ENCODE results near the gene EML6.
A peak's percentile ranks its signal among the peaks of the same experiment; 100 is the strongest.

EML6 gene

DNA sequence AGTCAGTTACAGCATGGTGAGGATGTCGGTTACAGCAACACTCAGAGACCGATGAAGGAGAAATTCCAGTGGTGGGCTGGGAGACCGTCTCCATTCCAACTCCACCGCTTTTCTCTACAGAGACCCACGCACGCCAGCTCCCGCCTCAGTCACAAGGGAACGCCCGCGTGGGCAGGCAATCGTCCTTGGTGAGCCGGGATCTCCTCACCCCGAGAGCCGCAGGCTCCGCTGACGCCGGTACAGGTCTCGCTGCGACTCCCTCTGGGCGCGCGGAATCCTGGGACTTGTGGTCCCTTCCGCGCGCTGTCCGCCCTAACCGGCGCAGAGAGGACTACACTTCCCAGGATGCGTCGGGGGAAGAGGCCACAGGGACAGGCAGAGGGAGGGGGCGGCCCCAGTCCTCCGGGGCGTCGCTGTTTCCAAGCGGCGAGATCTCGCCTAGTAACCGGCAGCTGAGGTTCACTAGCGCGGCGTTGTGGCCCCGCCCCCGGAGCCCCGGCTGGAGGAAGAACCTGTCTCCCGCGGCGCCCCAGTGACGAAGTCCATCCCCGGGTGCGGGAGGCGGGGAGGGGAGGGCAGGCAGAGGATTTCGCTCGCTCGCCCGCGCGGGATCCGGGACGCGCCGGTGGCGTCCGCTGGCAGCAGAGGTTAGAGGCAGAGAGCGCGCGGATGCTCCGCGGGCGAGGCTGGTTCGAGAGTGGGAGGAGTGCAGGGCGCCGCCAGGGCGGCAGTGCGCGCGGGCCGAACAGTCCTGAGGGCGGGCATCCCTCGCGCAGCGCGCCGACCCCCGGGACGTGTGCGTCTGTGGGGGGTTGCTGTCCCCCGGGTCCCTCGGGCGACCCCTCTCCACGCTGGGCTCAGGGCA lies at the start of gene EML6:
TSS of gene EML6 (plus strand) at position 532 of the 865 bp plus-strand sequence. CDS start 1,400 bp downstream, outside the sequence.
- H3K36me3 ChIP-seq (ENCODE audit: control insufficient read depth, low read depth, low read length), result no peaks in the 10 kb centered on the region
- no peaks in the 10 kb centered on the region for H3K4me1 ChIP-seq (ENCODE audit: control insufficient read depth, low read depth, low read length)
- H3K4me3 ChIP-seq (ENCODE audit: low read length), result peak within 1 kb of the TSS; percentile 95
- H3K9ac ChIP-seq (ENCODE audit: low read length), result peak within 1 kb of the TSS; percentile 75
- H3K27me3 ChIP-seq (ENCODE audit: control insufficient read depth, insufficient read depth, low read length), result peaks cover 55% of the 10 kb centered on the region
- no peak within 1 kb of the TSS for H3K27ac ChIP-seq (ENCODE audit: low read length)
- H3K9me3 ChIP-seq (ENCODE audit: control insufficient read depth, low read depth, low read length), result no peaks in the 10 kb centered on the region

DNA sequence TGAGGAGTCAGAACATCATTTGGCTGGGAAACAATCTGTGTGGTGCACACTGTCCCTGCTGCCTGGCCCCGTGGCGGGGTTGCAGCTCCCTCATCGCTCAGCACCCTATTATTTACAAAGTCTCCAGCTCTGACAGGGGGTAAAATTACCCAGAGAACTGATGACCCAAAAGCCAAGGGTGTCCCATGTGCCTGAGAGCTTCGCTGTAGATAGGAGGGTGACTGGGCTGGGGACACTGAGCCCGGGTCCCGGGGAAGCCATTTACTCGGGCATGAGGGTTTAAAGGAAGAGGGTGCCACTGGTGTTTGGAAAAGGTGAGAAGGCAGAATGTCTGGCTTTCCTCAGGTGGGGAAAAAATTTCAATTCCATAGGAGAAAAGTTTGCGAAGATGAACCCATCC lies 48.2 kb upstream of the EML6 start:
- Histone ChIP-seq H3K4me3 (ENCODE audit: low read length) (no peak overlapping the region), H3K27me3 (ENCODE audit: control insufficient read depth, insufficient read depth, low read length) (no peaks in the 10 kb centered on the region), H3K9me3 (ENCODE audit: control insufficient read depth, low read depth, low read length) (no peaks in the 10 kb centered on the region), H3K9ac (ENCODE audit: low read length) (no peak overlapping the region), H3K27ac (ENCODE audit: low read length) (no peak overlapping the region), H3K36me3 (ENCODE audit: control insufficient read depth, low read depth, low read length) (peaks cover 4% of the 10 kb centered on the region), H3K4me1 (ENCODE audit: control insufficient read depth, low read depth, low read length) (peaks cover 3% of the 10 kb centered on the region)

DNA sequence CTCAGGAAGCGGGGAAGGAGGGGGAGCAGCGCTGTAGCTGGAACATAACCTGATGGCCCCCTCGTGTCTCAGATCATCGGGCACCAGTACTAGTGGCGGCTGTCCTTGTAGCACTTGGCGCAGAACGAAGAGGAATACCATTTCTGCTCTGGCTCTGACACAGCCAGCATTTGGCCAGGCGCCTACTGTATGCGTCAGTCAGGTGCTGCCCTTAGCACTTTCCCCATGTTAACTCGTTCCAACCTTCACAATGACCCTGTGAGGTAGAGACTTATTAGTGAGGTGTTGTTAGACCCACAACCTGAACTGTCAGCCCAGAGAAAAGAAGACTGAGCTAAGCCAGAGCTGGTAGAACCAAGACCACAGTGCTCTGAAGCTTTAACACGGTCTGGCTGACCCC lies 47.7 kb upstream of the EML6 start:
- no peak overlapping the region for H3K4me3 ChIP-seq (ENCODE audit: low read length)
- no peaks in the 10 kb centered on the region for H3K36me3 ChIP-seq (ENCODE audit: control insufficient read depth, low read depth, low read length)
- H3K9me3 ChIP-seq (ENCODE audit: control insufficient read depth, low read depth, low read length), result no peaks in the 10 kb centered on the region
- H3K27ac ChIP-seq (ENCODE audit: low read length), result no peak overlapping the region
- no peaks in the 10 kb centered on the region for H3K27me3 ChIP-seq (ENCODE audit: control insufficient read depth, insufficient read depth, low read length)
- peaks cover 3% of the 10 kb centered on the region for H3K4me1 ChIP-seq (ENCODE audit: control insufficient read depth, low read depth, low read length)
- no peak overlapping the region for H3K9ac ChIP-seq (ENCODE audit: low read length)

DNA sequence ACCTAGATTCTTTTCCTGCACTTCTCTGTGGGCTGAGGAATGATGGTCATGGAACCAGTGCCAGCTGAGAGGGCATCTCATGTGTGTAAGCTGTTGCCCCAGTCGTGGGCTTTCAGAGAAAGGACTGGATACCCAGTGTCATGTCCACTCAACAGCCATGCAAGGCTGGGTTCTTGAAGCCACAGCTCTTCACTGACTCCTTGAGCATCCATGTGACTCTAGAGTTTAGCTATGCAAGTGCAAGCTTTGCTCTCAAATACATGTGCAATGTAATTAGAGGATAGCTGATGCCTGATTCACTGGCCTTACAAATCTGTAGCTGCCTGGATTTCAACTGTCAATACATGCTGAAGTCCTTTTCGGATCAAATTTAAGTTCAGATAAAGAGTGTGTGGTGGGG lies 46.8 kb upstream of the EML6 start:
- Histone ChIP-seq H3K36me3 (ENCODE audit: control insufficient read depth, low read depth, low read length) (no peaks in the 10 kb centered on the region), H3K4me1 (ENCODE audit: control insufficient read depth, low read depth, low read length) (peaks cover 3% of the 10 kb centered on the region), H3K4me3 (ENCODE audit: low read length) (no peak overlapping the region), H3K9me3 (ENCODE audit: control insufficient read depth, low read depth, low read length) (no peaks in the 10 kb centered on the region), H3K9ac (ENCODE audit: low read length) (no peak overlapping the region), H3K27ac (ENCODE audit: low read length) (no peak overlapping the region), H3K27me3 (ENCODE audit: control insufficient read depth, insufficient read depth, low read length) (no peaks in the 10 kb centered on the region)

DNA sequence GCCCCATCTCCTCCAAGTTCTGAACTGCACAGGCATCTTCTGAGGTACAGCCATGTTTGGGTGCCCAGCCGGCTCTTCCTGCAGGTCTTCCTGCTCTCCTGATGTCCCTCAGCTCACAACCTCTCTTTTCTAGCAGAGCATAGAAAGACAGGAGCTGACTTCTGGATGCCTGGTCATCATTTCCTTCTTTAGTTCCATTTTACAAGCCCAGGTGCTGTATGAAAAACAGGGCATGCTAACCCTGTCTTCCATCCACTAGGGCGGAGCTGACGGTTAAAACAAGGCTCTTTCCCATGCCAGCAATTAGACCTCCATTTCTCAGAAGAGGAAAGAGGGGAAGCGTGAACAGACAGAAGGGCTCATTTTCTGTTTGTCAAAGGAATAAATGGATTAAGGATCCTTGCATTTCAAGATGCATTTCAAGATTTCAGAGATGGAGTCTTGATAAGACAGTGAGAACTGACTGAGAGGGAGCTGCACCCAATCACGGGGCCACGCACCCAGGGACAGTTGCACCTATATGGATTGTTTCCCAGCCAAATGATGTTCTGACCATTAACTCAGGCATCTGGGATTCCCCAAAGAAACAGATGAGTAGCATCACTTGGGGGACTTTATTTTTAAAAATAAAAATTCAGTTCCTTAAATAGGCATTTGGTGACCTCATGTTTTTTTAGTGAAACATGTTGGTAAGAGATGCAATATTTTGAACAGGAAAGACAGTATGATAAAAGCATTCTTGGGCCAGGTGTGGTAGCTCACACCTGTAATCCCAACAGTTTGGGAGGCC lies 45.8 kb upstream of the EML6 start:
- Histone ChIP-seq H3K36me3 (ENCODE audit: control insufficient read depth, low read depth, low read length) (no peaks in the 10 kb centered on the region), H3K4me1 (ENCODE audit: control insufficient read depth, low read depth, low read length) (peaks cover 3% of the 10 kb centered on the region), H3K9me3 (ENCODE audit: control insufficient read depth, low read depth, low read length) (no peaks in the 10 kb centered on the region), H3K9ac (ENCODE audit: low read length) (no peak overlapping the region), H3K27ac (ENCODE audit: low read length) (no peak overlapping the region), H3K27me3 (ENCODE audit: control insufficient read depth, insufficient read depth, low read length) (no peaks in the 10 kb centered on the region), H3K4me3 (ENCODE audit: low read length) (no peak overlapping the region)

GRCh38 chr2:54678719-54679118 lies 44.7 kb upstream of the EML6 start:
- H3K27ac ChIP-seq (ENCODE audit: low read length), result no peak overlapping the region
- H3K27me3 ChIP-seq (ENCODE audit: control insufficient read depth, insufficient read depth, low read length), result no peaks in the 10 kb centered on the region
- no peak overlapping the region for H3K9ac ChIP-seq (ENCODE audit: low read length)
- no peaks in the 10 kb centered on the region for H3K9me3 ChIP-seq (ENCODE audit: control insufficient read depth, low read depth, low read length)
- no peak overlapping the region for H3K4me3 ChIP-seq (ENCODE audit: low read length)
- H3K36me3 ChIP-seq (ENCODE audit: control insufficient read depth, low read depth, low read length), result no peaks in the 10 kb centered on the region
- no peaks in the 10 kb centered on the region for H3K4me1 ChIP-seq (ENCODE audit: control insufficient read depth, low read depth, low read length)

- Histone ChIP-seq H3K4me3 (ENCODE audit: low read length) (no peak overlapping the region), H3K9ac (ENCODE audit: low read length) (no peak overlapping the region)
Observed at GRCh38 chr2:54680397-54681041, 42.9 kb upstream of the EML6 start.

DNA sequence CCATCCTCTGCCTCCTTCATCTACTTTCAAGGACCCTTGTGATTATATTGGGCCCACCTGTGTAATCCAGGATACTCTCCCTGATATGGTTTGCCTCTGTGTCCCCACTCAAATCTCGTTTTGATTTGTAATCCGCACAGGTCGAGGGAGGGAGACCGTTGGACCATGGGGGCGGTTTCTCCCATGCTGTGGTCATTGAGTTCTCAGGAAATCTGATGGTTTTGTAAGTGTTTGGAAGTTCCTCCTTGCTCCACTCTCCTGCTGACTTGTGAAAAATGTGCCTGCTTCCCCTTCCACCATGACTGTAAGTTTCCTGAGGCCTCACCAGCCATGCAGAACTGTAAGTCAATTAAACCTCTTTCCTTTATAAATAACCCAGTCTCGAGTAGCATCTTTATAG lies 42.0 kb upstream of the EML6 start:
- H3K27ac ChIP-seq (ENCODE audit: low read length), result no peak overlapping the region

More at GRCh38 chr2:54680397-54681041, 42.9 kb upstream of the EML6 start:
- Histone ChIP-seq H3K27me3 (ENCODE audit: control insufficient read depth, insufficient read depth, low read length) (no peaks in the 10 kb centered on the region), H3K27ac (ENCODE audit: low read length) (no peak overlapping the region), H3K36me3 (ENCODE audit: control insufficient read depth, low read depth, low read length) (no peaks in the 10 kb centered on the region), H3K4me1 (ENCODE audit: control insufficient read depth, low read depth, low read length) (no peaks in the 10 kb centered on the region), H3K9me3 (ENCODE audit: control insufficient read depth, low read depth, low read length) (no peaks in the 10 kb centered on the region)

DNA sequence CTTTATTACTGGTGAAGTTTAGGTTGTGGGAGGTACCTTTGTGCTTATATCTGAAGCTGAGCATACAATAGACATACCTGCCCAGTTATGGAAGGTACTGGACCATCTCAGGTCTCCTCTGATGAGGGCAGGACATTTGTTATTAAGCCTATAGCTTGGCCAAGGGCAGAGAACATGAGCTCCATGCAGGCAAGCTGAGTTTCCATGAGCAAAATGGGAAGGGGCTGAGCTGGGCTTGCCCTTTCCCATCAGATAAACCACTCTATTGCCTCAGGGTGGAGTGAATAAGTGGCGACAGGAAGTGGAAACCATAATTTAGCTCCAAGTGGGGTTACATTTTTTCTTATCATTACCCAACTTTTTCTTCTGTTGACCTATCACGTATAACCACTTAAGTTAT lies 39.9 kb upstream of the EML6 start:
- Histone ChIP-seq H3K27ac (ENCODE audit: low read length) (no peak overlapping the region), H3K9me3 (ENCODE audit: control insufficient read depth, low read depth, low read length) (no peaks in the 10 kb centered on the region), H3K27me3 (ENCODE audit: control insufficient read depth, insufficient read depth, low read length) (no peaks in the 10 kb centered on the region), H3K4me1 (ENCODE audit: control insufficient read depth, low read depth, low read length) (no peaks in the 10 kb centered on the region), H3K4me3 (ENCODE audit: low read length) (no peak overlapping the region), H3K36me3 (ENCODE audit: control insufficient read depth, low read depth, low read length) (no peaks in the 10 kb centered on the region), H3K9ac (ENCODE audit: low read length) (no peak overlapping the region)

More for the DNA sequence above, 42.0 kb upstream of the EML6 start:
- Histone ChIP-seq H3K36me3 (ENCODE audit: control insufficient read depth, low read depth, low read length) (no peaks in the 10 kb centered on the region), H3K4me1 (ENCODE audit: control insufficient read depth, low read depth, low read length) (no peaks in the 10 kb centered on the region), H3K27me3 (ENCODE audit: control insufficient read depth, insufficient read depth, low read length) (no peaks in the 10 kb centered on the region), H3K9ac (ENCODE audit: low read length) (no peak overlapping the region), H3K9me3 (ENCODE audit: control insufficient read depth, low read depth, low read length) (no peaks in the 10 kb centered on the region), H3K4me3 (ENCODE audit: low read length) (no peak overlapping the region)

DNA sequence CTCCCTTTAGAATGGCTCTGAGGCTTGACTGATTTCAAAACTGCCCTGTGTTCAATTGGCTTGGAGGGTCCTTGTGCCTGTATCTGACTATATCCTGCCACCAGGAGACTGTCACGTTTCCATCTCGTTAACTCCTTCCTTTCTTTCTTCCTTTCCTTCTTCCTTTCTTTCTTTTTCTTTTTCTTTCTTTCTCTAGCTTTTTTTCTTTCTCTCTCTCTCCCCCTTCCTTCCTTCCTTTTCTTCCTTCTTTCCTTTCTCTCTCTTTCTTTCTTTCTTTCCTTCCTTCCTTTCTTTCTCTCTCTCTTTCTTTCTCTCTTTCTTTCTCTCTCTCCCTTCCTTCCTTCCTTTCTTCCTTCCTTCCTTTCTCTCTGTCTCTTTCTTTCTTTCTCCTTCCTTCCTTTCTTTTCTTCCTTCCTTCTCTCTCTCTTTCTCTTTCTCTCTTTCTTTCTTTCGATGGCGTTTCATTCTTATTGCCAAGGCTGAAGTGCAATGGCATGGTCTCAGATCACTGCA lies 38.1 kb upstream of the EML6 start:
- Histone ChIP-seq H3K9me3 (ENCODE audit: control insufficient read depth, low read depth, low read length) (no peaks in the 10 kb centered on the region), H3K9ac (ENCODE audit: low read length) (no peak overlapping the region), H3K4me3 (ENCODE audit: low read length) (no peak overlapping the region), H3K4me1 (ENCODE audit: control insufficient read depth, low read depth, low read length) (no peaks in the 10 kb centered on the region), H3K27me3 (ENCODE audit: control insufficient read depth, insufficient read depth, low read length) (no peaks in the 10 kb centered on the region), H3K36me3 (ENCODE audit: control insufficient read depth, low read depth, low read length) (no peaks in the 10 kb centered on the region), H3K27ac (ENCODE audit: low read length) (no peak overlapping the region)

DNA sequence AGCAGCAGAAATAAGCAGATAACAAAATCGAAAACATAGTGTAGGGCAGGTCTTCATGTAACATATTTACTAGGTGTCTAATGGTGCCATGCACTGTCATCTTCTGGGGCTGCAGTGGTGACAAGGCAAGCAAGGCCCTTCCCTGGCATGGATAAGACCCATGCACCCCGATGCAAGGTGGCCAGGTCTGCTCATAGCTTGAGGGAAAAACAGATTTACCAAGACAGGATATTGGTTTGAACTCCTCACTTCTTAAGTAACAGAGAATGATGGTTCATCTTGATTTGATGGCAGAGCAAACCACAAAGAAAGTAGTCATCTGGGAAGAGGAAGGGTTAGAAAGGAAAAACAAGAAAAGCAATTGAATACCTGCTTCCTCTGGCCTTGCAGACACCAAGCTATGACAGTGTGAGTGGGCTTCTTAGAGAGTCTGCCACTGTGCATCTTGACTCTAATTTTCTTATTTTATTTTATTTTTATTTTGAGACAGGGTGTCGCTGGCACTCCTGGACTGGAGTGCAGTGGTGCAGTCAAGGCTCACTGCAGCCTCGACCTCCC lies 35.8 kb upstream of the EML6 start:
- Histone ChIP-seq H3K36me3 (ENCODE audit: control insufficient read depth, low read depth, low read length) (no peaks in the 10 kb centered on the region), H3K9ac (ENCODE audit: low read length) (no peak overlapping the region), H3K4me1 (ENCODE audit: control insufficient read depth, low read depth, low read length) (no peaks in the 10 kb centered on the region), H3K9me3 (ENCODE audit: control insufficient read depth, low read depth, low read length) (no peaks in the 10 kb centered on the region), H3K27ac (ENCODE audit: low read length) (no peak overlapping the region), H3K27me3 (ENCODE audit: control insufficient read depth, insufficient read depth, low read length) (no peaks in the 10 kb centered on the region), H3K4me3 (ENCODE audit: low read length) (no peak overlapping the region)

Data from iPS-18a (cell line).